HG03066 (cell line): ENCODE measurements around the gene TBX2.

ENCODE experiments used
- ATAC-seq: cut with Tn5 transposase; IDR thresholded peaks from one replicate; pipeline ENCODE4 v1.9.1; 2021; ENCODE audit warnings: low read depth; ENCODE audit not compliant: unreplicated experiment

Gene TBX2

DNA sequence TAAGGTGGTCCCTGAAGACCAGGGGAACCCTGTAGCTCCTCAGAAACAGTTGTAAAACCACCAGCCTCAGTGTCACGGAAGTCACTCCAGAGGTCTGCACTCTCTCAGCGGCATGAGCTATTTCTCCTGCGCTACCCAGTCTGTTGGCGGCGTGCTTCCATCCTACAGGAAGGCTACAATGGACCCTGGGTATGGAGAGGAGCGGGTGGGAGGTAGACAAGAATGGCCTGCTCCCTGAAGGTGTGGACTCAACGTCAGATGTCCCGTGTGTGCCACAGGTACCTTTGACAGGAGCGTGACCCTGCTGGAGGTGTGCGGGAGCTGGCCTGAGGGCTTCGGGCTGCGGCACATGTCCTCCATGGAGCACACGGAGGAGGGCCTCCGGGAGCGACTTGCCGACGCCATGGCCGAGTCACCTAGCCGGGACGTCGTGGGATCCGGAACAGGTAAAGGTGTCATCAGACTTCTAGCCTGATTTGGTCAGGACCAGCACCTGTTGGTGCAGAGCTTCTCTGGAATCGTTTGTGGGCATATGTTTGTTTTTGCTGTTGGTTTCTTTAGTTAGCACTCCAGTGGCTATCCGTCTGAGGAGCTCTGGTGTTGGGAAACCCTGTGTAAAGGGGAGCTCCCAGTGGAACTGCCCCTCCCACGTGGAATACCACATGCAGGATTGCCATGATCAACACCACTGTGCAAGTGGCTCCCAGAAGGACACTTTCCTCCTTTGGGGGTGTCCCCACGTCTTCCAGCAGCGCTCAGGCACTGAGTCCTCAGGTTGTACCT lies 31.4 kb upstream of the TBX2 start:
- ATAC-seq = no peak

DNA sequence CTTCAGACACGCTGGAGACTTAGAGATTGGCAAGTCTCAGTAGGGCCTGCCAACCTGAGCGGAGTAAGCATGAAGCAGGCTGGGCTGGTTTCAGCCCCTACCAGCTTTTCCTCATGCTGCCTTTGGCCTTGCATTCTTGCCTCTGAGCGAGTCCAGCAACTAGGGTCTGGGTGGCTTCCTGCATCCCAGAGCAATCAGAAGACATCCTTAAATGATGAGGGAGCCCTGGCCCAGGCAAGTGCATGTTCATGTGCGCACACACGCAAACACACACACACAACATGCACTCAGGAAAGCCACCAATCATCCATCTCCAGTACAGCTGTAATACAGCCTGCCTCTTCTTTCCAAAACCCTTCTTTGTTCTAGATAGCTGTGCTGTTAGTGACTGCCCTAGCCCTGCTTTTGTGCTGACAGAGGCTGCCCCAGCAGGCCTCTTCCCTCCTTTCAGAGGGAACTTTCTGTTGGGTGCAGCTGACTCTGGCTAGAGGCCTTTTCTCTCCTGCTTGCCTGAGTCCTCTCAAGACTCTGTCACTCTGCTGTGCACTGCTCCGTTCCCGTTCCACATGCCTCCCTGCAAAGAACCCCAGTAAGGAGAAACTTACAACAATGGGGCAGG lies 30.7 kb upstream of the TBX2 start:
- no peak for ATAC-seq

DNA sequence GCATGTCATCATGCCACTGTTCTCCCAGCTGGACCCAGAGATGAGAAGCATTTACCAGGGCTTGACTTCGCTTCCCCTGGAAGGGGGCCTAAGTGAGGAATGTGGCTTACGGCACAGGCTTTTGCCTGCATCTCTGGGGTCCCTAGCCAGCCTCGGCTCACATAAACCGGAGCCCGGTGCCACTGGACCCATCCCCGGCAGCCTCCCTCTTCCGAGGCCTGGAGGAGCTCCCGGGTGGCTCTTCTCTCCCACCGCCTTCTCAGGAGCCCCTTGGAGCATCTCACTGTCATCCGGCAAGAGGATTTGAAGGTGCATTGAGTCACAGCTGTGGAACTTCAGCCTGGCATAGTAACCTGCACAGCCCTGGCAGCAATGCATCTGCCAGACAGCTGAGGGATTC lies 29.9 kb upstream of the TBX2 start:
- no peak for ATAC-seq

DNA sequence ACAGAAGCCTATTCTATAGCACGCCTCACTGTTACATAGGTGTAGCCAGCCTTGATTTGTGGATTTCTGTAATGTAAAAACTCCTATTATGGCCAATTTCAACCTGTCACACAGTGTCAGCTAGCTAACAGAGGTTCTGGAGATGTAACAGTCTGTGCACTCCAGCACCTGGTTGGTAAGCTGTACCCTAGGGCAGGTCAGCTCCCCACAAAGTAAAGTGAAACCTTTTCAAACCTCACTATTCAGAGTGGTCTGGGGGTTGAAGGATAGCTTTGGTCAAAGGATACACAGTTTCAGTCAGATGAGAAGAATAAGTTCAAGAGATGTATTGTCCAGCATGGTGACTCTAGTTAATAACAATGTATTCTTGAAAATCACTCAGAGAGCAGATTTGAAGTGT lies 28.5 kb upstream of the TBX2 start:
- ATAC-seq = no peak

DNA sequence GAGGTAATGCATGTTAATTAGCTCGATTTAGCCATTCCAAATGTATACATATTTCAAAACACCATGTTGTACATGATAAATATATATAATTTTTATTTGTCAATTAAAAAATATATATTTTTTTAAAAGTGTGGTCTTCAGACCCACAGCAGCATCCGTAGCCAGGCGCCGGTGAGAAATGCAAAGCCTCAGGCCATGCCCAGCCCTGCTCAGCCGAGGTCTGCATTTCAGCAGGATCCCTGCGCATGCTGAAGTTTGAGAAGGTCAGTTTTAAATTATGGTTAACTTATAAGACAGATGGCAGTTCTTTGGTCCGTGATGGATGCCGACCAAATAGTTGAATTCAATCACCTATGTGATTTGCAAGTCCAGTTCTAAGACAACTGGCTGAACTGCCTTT lies 28.0 kb upstream of the TBX2 start:
- no peak for ATAC-seq

DNA sequence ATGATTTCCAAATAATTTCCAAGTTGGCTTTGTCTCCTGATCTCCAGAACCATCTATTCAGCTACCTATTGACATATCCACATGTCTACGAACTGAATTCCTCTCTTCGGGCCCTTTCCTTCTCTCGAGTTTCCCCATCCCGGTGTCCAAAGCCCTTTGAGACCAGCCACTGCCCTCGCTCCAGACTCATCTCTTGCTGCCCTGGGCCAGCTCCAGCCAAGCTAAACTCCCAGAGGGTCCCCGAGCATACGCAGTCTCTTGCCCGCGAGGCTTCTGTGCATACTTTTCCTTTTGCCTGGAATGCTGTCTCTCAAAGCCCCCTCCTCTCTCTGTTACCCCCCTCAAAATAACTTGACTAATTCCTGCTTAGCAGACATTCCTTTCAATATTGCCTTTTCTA lies 27.2 kb upstream of the TBX2 start:
- ATAC-seq = no peak

DNA sequence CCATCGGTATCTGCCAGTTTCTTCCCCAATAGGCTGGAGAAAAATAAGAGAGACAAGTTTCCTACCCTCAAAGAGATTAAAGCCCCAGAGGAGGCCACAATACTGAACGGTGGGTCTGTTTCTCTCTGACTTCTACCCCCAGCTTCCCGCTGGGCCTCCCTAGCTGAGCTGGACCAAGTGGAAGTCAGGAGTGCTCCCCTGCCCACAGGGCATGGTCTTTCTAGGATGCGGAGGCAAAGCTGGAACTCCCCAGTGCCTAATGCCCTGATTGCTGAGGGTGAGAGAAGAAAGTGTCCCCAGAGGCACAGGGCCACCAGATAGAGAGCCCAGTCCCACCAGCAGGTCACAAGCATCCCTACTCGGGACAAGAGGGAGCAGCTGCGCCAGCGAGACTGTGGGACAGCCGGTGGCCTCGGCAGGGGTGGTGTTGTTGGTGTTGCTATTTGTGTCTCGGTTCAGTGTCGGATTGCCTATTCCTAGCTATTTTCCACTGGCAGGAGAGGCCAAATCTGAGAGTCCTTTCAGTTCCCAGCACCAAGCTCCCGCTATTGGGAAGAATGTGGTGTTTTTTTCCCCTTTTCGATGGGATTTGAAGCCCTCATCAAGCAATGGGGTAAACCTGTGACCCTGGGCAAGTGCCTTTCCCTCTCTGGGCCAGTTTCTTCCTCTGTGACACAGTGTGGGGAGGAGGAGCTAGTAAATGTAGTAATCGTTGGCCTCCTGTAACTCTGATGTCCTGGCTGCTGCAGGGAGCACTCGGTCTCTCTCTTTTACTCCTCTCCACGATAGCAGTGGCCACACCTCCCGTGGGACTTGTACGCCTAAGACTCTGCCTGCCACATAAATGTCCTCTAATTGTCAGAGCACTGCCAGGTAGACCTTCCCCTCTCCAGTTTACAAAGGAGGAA lies 22.5 kb upstream of the TBX2 start:
- ATAC-seq = no peak

DNA sequence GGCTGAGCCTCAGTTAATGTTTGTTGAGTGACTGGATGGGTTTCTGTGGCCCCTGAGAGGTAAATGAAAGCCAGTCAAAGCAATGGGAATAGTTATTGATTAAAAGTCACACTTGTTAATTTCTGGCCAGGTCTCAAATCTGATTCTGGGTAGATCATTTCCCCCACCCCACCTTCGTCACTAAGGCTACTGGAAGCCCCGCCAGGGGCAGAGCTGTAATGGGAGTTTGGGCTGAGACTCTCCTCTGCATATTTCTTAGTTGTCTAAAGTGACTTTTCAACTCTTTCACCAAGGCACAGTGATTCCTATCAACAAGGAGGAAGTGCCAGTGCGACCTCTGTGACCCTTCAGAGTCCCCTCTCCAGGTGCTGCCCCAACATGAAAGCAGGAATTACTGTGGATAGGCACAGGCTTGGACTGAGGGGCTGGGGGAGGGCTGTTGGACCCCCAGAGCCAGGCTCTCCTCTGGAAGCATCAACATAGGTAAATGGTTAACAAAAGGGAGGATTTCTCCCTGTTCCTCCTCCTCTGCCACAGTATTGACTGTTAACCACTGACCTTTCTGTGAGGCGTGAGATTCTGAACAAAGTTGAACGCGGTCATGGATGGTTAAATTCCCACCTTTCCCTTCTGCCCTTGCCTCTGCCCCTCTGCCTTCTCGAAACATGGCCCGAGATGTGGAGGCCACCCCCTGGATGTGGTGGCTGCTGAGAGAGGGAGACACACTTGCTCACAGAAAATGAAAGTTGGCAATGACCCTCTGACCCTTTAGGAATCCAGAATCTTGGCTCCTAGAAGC lies 20.8 kb upstream of the TBX2 start:
- ATAC-seq = no peak

DNA sequence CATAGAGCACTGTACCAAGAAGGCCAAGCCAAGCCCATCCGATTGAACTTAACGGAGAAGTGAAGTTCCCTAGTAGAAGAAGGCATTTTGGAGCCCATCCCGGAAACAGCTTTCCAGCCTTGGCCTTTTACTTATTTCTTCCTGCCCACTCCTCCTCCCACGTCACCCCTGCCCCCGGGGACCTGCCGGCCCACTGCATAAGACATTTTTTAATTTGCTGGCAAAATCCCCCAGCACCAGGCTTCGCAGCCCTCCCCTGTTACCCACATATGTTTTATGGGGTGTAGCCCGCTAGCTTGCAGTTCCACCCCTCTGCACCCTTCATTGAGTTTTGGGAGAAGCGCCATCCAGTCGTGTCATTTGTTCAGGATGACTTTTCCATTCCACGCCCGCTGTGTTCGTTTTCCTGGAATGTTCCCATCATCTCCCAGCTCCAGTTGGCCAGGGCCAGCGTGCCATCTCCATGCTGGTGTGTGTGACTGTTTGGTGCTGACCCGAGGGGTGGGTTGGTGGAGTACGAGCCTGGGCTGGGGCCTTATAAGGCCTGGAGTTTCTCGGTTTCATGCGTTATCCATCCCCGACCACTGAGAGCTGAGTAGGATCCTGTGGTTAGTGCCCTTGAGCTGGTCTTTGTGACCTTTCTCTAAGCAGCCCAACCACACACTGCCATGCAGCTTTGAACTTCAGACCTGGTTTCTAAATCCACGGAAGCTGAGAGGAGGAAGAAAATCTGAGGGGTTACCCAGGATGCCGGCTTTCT lies 20.0 kb upstream of the TBX2 start:
- ATAC-seq = no peak

DNA sequence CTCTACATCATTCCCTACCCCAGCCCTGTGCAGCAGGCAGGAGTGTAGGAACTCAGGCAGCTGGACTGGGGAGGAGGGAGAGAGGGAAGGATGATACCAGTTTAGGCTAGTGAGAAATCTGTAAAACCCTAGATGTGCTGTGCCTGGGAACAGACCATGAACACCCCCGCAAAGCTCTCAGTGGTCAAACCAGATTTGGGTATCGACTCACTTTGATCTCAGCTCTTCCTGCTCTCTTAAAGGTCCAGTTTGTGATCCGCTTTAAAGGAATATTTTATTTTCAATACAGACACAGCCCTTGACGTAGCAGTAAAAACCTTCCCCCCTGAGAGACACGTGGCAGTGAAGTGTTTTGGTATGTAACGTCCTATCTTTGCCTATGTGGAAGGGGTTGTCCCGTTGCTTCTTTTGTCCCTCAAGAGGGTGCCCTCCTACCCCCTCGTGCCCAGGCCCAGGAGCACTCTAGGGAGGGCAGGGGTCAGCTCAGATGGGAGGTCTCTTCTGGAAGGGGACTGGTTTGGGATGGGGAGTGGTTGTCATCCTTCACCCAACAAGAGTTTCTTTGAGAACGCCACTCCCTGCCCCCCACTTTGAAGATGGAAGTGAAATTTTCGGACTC lies 19.3 kb upstream of the TBX2 start:
- no peak for ATAC-seq

DNA sequence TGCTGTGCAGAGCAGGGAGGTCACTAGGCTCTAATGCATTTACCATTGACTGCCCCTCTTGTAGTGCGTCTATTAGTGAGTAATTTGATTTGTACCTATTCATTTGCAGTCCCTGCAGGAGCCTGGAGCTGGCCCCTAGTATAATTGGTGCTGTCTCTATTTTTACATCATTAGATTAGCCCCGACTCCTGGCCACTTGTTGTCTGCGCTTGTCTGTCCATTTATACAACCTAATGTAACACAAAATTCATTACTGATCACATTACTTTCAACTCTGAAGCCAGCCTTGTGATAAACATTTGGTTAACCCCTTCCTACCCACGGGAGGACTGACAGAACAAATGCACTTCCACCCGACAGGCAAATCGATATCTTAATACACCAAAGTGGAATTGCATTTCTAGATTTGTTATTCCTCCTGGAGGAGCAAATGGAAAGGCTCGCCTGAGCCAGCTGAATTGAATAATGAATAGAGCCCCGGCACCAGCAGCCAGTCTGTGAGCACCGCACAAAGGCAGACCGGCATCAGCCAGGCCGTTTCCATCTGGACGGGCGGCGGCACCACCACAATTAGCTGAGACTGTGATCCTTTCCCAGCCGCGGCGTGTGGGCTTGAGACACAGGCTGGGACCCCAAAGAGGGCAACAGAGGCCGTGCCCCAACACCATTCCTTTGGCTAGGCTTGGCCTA lies 18.7 kb upstream of the TBX2 start:
- no peak for ATAC-seq

DNA sequence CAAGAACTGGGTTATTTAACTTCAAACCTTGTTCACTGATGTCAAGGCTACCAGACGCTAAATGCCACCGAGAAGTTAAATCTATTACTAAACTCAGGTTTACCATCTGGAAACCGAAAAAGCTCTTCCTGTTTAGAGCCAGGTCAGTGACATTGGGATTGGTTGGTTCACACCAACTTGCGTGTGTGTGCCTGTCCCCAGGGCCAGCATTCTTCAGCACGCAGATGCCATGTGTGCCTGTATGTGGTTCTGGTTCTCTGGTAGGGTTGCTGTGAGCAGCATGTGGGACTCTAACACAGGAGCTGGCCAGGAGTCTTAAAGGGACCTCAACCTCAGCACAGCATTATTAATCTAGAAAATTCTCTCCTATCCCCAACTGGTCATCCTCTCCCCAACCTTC lies 18.1 kb upstream of the TBX2 start:
- no peak for ATAC-seq

DNA sequence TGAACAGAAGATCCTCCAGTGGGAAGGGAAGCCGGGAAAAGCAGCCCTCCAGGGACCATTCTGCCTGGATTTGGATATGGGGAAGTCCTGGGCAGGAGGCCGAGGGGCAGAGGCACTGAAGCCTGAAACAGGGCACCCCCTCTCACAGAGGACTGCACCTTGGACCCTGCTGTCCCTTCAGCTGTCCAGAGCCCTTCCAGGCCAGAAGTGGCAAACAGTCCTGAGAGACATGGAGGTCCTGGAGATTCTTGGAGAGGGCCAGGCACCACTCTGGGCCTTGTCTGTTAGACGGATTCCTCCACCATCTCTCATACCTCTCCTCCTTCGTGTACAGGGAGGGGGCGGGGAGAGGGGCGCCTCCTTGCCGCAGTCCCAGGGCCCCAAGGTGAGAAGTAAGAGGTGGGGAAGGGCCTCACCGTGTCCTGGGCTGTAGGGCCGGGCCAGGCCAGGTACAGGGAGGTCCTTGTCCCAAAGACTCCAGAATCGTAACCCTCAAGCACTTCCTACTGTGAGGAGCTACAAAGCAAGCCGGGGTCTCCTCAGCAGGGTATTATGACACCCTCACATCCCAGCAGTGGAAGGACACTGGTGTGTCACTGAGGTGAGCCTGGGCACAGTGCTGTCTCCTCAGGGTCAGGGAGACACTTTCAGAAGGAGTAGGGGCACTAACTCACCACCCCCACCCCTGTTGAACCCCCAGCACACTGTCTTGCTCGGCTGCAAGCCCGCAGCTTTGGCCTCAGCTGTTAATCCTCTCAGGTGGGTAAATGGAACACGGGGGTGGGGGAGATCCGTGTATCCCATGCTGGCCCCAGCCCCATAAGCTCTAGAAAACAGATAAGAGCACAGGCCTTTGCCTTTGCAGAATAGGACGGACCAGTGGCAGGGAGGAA lies 16.6 kb upstream of the TBX2 start:
- no peak for ATAC-seq

DNA sequence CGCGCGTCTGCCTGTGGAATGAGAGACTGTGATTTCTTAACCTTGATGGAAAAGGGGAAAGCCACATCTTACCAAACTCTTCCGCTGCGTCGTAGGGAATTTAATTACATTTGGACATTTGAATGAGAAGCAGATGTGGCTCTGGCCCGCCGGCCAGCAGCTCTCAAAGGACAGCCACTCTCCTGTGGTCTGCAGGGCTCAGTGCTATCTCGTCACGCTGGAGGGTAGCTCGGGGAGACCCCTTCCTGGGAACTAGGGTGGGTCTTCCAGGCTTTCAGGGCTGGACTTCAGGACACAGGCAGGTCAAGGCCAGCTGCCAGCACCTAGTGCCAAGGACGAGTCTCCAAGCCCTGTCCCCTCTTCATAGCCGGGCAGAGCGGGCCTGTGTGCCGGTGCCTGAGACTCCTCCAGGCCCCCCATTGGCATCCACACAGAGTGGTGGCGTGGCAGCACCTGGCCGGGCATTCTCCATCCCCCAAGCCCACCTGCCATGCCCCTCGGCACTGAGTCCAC lies 15.9 kb upstream of the TBX2 start:
- ATAC-seq = no peak

DNA sequence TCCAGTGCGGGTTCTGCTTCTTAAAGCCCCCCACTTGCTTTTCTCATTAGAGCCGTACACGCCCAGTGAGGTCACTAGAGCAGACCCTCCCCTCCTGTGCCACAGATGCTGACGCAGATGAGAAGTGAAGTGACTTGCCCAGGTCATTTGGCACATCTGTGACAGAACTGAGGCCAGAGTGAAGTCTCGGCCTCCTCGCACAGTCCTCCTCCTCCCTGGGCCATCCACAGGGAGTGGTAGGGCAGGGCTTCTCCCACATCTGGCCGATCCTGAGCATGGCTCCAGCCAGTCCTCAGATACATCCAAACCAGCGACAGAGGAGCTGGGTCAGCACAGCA lies 15.3 kb upstream of the TBX2 start:
- ATAC-seq = no peak

DNA sequence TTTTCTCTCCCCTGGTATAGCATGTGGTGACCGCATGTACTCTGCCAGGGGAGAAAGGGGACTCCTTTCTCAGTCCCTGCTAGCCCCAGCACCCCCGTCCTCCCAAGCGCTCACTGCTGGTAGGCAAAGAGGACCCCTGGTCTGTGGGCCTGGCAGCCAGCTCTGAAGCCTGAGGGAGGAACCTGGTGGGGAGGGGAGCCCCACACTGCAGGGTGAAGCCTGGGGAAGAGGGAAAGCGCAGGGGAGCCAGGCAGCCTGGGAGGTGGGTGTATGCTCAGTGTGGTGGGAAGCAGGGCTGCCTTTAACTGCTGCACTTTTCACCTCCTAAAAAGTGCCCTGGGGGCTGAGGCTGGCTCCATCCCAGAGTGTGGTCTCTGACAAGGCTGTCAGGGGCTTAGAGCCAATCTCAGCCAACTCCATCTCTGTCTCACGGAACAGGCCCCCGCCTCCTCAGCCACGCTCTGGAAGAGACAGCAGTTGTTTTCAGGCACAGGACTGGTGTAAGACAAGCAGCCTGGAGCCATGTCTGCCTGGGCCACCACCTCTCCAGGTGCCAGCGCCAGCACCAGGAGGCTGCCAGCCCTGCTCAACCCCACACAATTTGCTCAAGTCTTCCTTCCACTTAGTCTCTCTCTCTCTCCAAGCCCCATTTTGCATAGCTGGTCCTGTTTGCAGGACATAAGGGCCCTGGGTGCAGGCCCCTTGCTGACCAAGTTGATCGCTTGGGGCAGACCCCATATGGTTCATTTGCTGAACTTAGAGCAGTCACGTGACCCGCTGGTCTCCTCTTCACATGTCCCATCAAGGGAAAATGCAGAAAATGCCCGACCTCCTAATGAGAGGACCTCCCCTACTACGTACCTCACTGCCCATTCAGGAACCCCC lies 14.7 kb upstream of the TBX2 start:
- no peak for ATAC-seq
